IMR-90 (cell line): ENCODE results near the gene FNBP1. TPM values are rescaled to one million over a fixed set of nuclear protein-coding genes. Genes with fewer than 3 reads are reported as not detected.

Experiments used
- ATAC-seq: fragments of 200-7000 bp; cut with Tn5 transposase; 2 replicates; pipeline ENCODE4 v1.9.1; 2020; ENCODE audit warnings: low read depth, mild to moderate bottlenecking, moderate library complexity
- BruUV-seq: library from RNA; stranded (reverse); fragments of 400-500 nt; replicated peaks from 2 replicates; lab custom pipeline; 2021; lab: Mats Ljungman, UMichigan
- CTCF ChIA-PET: fragments of 300-600 bp; formaldehyde crosslinking; extraction: SDS; loops from one replicate; lab custom pipeline; 2021; ENCODE audit warnings: antibody characterized with exemption; lab: Yijun Ruan, JAX
- POLR2A ChIA-PET: fragments of 300-600 bp; sonication (Branson Sonifier 250); formaldehyde crosslinking; loops from one replicate; lab custom pipeline; 2022; ENCODE audit warnings: antibody characterized with exemption; ENCODE audit not compliant: unreplicated experiment; lab: Charles Lee
- DNase-seq: peaks from one replicate; pipeline ENCODE4 v3.0.0; 2013
- H2AFZ ChIP-seq: replicated peaks from 2 replicates; pipeline ENCODE3; 2013; ENCODE audit warnings: low read length, mild to moderate bottlenecking; ENCODE audit not compliant: poor library complexity
- H2AK5ac ChIP-seq: 2 replicates; pipeline ENCODE4 v1.6.1; 2013; ENCODE audit warnings: low read depth, low read length, inconsistent platforms
- H2AK9ac ChIP-seq: replicated peaks from 2 replicates; pipeline ENCODE3; 2013; ENCODE audit warnings: mild to moderate bottlenecking, low read depth, low read length, moderate library complexity; ENCODE audit not compliant: poor library complexity
- H2BK120ac ChIP-seq: 2 replicates; pipeline ENCODE4 v1.6.1; 2013; ENCODE audit warnings: low read depth, low read length, inconsistent platforms
- H2BK15ac ChIP-seq: 3 replicates; pipeline ENCODE4 v1.6.1; 2013; ENCODE audit warnings: low read depth, low read length, inconsistent platforms
- H2BK20ac ChIP-seq: 2 replicates; pipeline ENCODE4 v1.6.1; 2013; ENCODE audit warnings: low read depth, mild to moderate bottlenecking, inconsistent platforms, low read length, moderate library complexity
- H2BK5ac ChIP-seq: 2 replicates; pipeline ENCODE4 v1.6.1; 2013; ENCODE audit warnings: mild to moderate bottlenecking, low read depth, low read length, inconsistent platforms; ENCODE audit not compliant: poor library complexity, severe bottlenecking
- H3K14ac ChIP-seq: replicated peaks from 2 replicates; pipeline ENCODE4 v1.6.1; 2013; ENCODE audit warnings: low read depth, low read length, inconsistent platforms
- H3K18ac ChIP-seq: 2 replicates; pipeline ENCODE4 v1.6.1; 2013; ENCODE audit warnings: low read depth, low read length, control low read depth
- H3K23ac ChIP-seq: 2 replicates; pipeline ENCODE4 v1.6.1; 2013; ENCODE audit warnings: low read depth, low read length, inconsistent platforms
- H3K27ac ChIP-seq: 2 replicates; pipeline ENCODE4 v1.5.1; 2013; ENCODE audit warnings: mild to moderate bottlenecking, control low read depth, low read length; ENCODE audit not compliant: insufficient read depth
- H3K27me3 ChIP-seq: 2 replicates; pipeline ENCODE4 v1.6.1; 2013; ENCODE audit warnings: low read length; ENCODE audit not compliant: control insufficient read depth, insufficient read depth
- H3K36me3 ChIP-seq: 2 replicates; pipeline ENCODE4 v1.6.1; 2013; ENCODE audit warnings: low read length, mixed read lengths; ENCODE audit not compliant: control insufficient read depth, insufficient read depth
- H3K4ac ChIP-seq: 2 replicates; pipeline ENCODE4 v1.6.1; 2013; ENCODE audit warnings: low read depth, low read length, inconsistent platforms
- H3K4me1 ChIP-seq: 2 replicates; pipeline ENCODE4 v1.6.1; 2013; ENCODE audit warnings: low read length, mixed read lengths; ENCODE audit not compliant: control insufficient read depth, insufficient read depth
- H3K4me2 ChIP-seq: 2 replicates; pipeline ENCODE4 v1.6.1; 2013; ENCODE audit warnings: low read depth, mild to moderate bottlenecking, control low read depth, low read length, moderate library complexity
- H3K4me3 ChIP-seq: 2 replicates; pipeline ENCODE4 v1.5.1; 2013; ENCODE audit warnings: low read depth, mild to moderate bottlenecking, control low read depth, low read length, moderate library complexity; ENCODE audit not compliant: insufficient read depth
- H3K56ac ChIP-seq: 2 replicates; pipeline ENCODE4 v1.6.1; 2013; ENCODE audit warnings: low read length, inconsistent platforms; ENCODE audit not compliant: insufficient read depth; ENCODE audit errors: extremely low read depth
- H3K79me1 ChIP-seq, 2 experiments: 2 replicates each; pipeline ENCODE4 v1.6.1; 2013; ENCODE audit warnings: low read length in 2 of 2, inconsistent platforms in 1 of 2, low read depth in 1 of 2
- H3K9ac ChIP-seq: 2 replicates; pipeline ENCODE4 v1.6.1; 2013; ENCODE audit warnings: low read depth, low read length, control low read depth
- H3K9me1 ChIP-seq: 2 replicates; pipeline ENCODE4 v1.6.1; 2013; ENCODE audit warnings: low read length, inconsistent platforms; ENCODE audit not compliant: insufficient read depth
- H3K9me3 ChIP-seq: 2 replicates; pipeline ENCODE4 v1.6.1; 2013; ENCODE audit warnings: low read length; ENCODE audit not compliant: control insufficient read depth, insufficient read depth
- H4K20me1 ChIP-seq: 2 replicates; pipeline ENCODE4 v1.6.1; 2013; ENCODE audit warnings: low read length, inconsistent platforms; ENCODE audit not compliant: insufficient read depth
- H4K5ac ChIP-seq: 2 replicates; pipeline ENCODE4 v1.6.1; 2013; ENCODE audit warnings: mild to moderate bottlenecking, low read depth, low read length, control low read depth
- H4K8ac ChIP-seq, 2 experiments: 2 replicates each; pipeline ENCODE4 v1.6.1; 2013; ENCODE audit warnings: low read depth in 2 of 2, low read length in 2 of 2, control low read depth in 1 of 2, inconsistent platforms in 1 of 2
- H4K91ac ChIP-seq: 2 replicates; pipeline ENCODE4 v1.6.1; 2013; ENCODE audit warnings: low read depth, low read length, inconsistent platforms; ENCODE audit not compliant: insufficient read depth
- BHLHE40 ChIP-seq: fragments of 150-350 bp; IDR thresholded peaks from 2 replicates; pipeline ENCODE4 v1.6.1; 2016; ENCODE audit warnings: mild to moderate bottlenecking, low read depth, low read length
- CEBPB ChIP-seq: IDR thresholded peaks from 2 replicates; pipeline ENCODE4 v1.6.1; 2012; ENCODE audit warnings: low read depth, low read length, improper control_type of control experiment
- CHD1 ChIP-seq: IDR thresholded peaks from 2 replicates; pipeline ENCODE4 v1.6.1; 2012; ENCODE audit warnings: low read depth, low read length, improper control_type of control experiment
- FOS ChIP-seq: fragments of 150-350 bp; IDR thresholded peaks from 2 replicates; pipeline ENCODE4 v1.6.1; 2016; ENCODE audit warnings: low read depth, low read length
- MAFK ChIP-seq: IDR thresholded peaks from 2 replicates; pipeline ENCODE4 v1.6.1; 2012; ENCODE audit warnings: low read depth, low read length, improper control_type of control experiment
- MAZ ChIP-seq: IDR thresholded peaks from 2 replicates; pipeline ENCODE4 v1.6.1; 2012; ENCODE audit warnings: low read depth, mild to moderate bottlenecking, low read length, improper control_type of control experiment, moderate library complexity, borderline replicate concordance
- MXI1 ChIP-seq: IDR thresholded peaks from 2 replicates; pipeline ENCODE4 v1.6.1; 2012; ENCODE audit warnings: low read depth, mild to moderate bottlenecking, low read length, moderate library complexity, borderline replicate concordance
- NFE2L2 ChIP-seq: fragments of 150-350 bp; IDR thresholded peaks from 2 replicates; pipeline ENCODE4 v1.6.1; 2016; ENCODE audit warnings: low read depth, mild to moderate bottlenecking, low read length
- POLR2A ChIP-seq: IDR thresholded peaks from 2 replicates; pipeline ENCODE4 v1.6.1; 2012; ENCODE audit warnings: mild to moderate bottlenecking, low read depth, low read length
- RAD21 ChIP-seq: IDR thresholded peaks from 2 replicates; pipeline ENCODE4 v1.6.1; 2012; ENCODE audit warnings: low read length, improper control_type of control experiment
- RCOR1 ChIP-seq: IDR thresholded peaks from 2 replicates; pipeline ENCODE4 v1.6.1; 2012; ENCODE audit warnings: mild to moderate bottlenecking, low read length, improper control_type of control experiment; ENCODE audit not compliant: insufficient replicate concordance
- RFX5 ChIP-seq: IDR thresholded peaks from 2 replicates; pipeline ENCODE4 v1.8.0; 2012; ENCODE audit warnings: low read depth, mild to moderate bottlenecking, low read length, moderate library complexity
- SMC3 ChIP-seq: fragments of 150-350 bp; IDR thresholded peaks from 2 replicates; pipeline ENCODE4 v1.6.1; 2016; ENCODE audit warnings: low read depth, mild to moderate bottlenecking, antibody characterized with exemption, low read length, moderate library complexity
- WGBS, 2 experiments: methylation state at CpG; one replicate each; pipeline versions ENCODE4 v1.1.5 to v1.1.7; 2013; ENCODE audit warnings: missing lambda C conversion rate in 2 of 2; ENCODE audit not compliant: insufficient read length in 1 of 2; ENCODE audit errors: extremely low coverage in 2 of 2; 5-methylcytosine and 5-hydroxymethylcytosine counted together
- dilution Hi-C: fragments of 300-500 bp; cut with HindIII; formaldehyde crosslinking; loops from one replicate; pipeline ENCODE4 v1.14.3; 2018; ENCODE audit warnings: low sequenced_read_pairs; ENCODE audit not compliant: unreplicated experiment
- in situ Hi-C: fragments of 300-500 bp; cut with MboI; formaldehyde crosslinking; loops from 3 replicates; pipeline ENCODE4 v1.14.3; 2019; ENCODE audit warnings: low sequenced_read_pairs, inconsistent platforms, mixed read lengths
- intact Hi-C: fragments of 100-400 bp; cut with micrococcal nuclease; formaldehyde crosslinking; loops from 2 replicates; pipeline ENCODE4 v1.10.0; 2022
- polyA plus RNA-seq, 3 experiments: library from polyadenylated mRNA; depleted of rRNA; stranded (reverse); fragments of >200 nt; gene quantifications; 2 replicates each; pipeline ENCODE4 v1.2.3, GENCODE V29; 2012; ENCODE audit warnings: low replicate concordance in 1 of 3
- total RNA-seq: library from RNA; depleted of rRNA; stranded (reverse); fragments of >200 nt; gene quantifications from 2 replicates; pipeline ENCODE4 v1.2.3, GENCODE V29; 2012
- TF ChIP-seq, protein P1 (sequence below): fragments of 150-350 bp; IDR thresholded peaks from 2 replicates; pipeline ENCODE4 v1.6.1; 2017; ENCODE audit warnings: mild to moderate bottlenecking, antibody characterized with exemption, low read length, low read depth
- TF ChIP-seq, protein P2 (sequence below): conservative IDR thresholded peaks from 2 replicates; pipeline ENCODE4 v1.5.1; 2012; ENCODE audit warnings: mild to moderate bottlenecking, low read depth, low read length, improper control_type of control experiment
- TF ChIP-seq, protein P3 (sequence below): fragments of 150-350 bp; IDR thresholded peaks from 2 replicates; pipeline ENCODE4 v1.6.1; 2016; ENCODE audit warnings: low read depth, mild to moderate bottlenecking, low read length, moderate library complexity, borderline replicate concordance

Gene FNBP1
- total and polyA plus RNA-seq, 2 of the 4 experiments (the other 2 are of a cell fraction) = 10.3 to 15.4 TPM

DNA sequence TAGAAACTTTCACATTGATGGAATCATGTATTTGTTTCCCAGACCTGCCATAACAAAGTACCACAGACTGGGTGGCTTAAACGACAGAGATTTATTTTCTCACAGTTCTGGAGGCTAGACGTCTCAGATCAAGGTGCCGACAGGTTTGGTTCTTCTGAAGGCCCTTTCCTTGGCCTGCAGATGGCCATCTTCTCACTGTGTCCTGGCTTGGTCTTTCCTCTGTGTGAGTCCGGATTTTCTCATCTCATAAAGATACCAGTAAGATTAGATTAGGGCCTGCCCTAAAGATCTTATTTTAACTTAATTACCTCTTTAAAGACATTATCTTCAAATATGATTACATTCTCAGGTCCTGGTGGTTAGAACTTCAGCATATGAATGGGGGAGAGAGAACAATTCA lies 201.9 kb downstream of the FNBP1 start:
- Histone ChIP-seq H3K56ac (no peak overlapping the region), H2AK5ac (no peak overlapping the region), H4K91ac (no peak overlapping the region), H2BK15ac (no peak overlapping the region), H3K9me1 (peaks cover 14% of the 10 kb centered on the region), H3K4me1 (peaks cover 13% of the 10 kb centered on the region), H2AK9ac (no peak overlapping the region), H3K9ac (no peak overlapping the region), H2AFZ (no peak overlapping the region), H3K23ac (no peak overlapping the region), H3K14ac (no peak overlapping the region), H4K5ac (no peak overlapping the region), H3K79me1 (peaks cover 29 to 53% of the 10 kb centered on the region in 2 experiments), H3K27ac (no peak overlapping the region), H3K18ac (no peak overlapping the region), H2BK5ac (no peak overlapping the region), H4K8ac (no peak overlapping the region), H2BK20ac (no peak overlapping the region), H3K36me3 (peaks cover 7% of the 10 kb centered on the region), H3K27me3 (no peaks in the 10 kb centered on the region), H3K4ac (no peak overlapping the region), H3K9me3 (no peaks in the 10 kb centered on the region), H4K20me1 (peaks cover 16% of the 10 kb centered on the region), H3K4me3 (no peak overlapping the region), H2BK120ac (no peak overlapping the region), H3K4me2 (no peak overlapping the region)
- ChIA-PET POLR2A (no interaction called here), CTCF (no interaction called here)
- no peak for TF ChIP-seq RCOR1
- no peak for TF ChIP-seq MXI1
- no peak for TF ChIP-seq MAZ
- TF ChIP-seq, protein P1, sequence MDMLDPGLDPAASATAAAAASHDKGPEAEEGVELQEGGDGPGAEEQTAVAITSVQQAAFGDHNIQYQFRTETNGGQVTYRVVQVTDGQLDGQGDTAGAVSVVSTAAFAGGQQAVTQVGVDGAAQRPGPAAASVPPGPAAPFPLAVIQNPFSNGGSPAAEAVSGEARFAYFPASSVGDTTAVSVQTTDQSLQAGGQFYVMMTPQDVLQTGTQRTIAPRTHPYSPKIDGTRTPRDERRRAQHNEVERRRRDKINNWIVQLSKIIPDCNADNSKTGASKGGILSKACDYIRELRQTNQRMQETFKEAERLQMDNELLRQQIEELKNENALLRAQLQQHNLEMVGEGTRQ = no peak
- TF ChIP-seq SMC3 = no peak
- TF ChIP-seq POLR2A = no peak
- TF ChIP-seq RAD21 = no peak
- no peak for TF ChIP-seq CHD1
- TF ChIP-seq CEBPB = no peak
- no peak for TF ChIP-seq RFX5
- TF ChIP-seq, protein P2, sequence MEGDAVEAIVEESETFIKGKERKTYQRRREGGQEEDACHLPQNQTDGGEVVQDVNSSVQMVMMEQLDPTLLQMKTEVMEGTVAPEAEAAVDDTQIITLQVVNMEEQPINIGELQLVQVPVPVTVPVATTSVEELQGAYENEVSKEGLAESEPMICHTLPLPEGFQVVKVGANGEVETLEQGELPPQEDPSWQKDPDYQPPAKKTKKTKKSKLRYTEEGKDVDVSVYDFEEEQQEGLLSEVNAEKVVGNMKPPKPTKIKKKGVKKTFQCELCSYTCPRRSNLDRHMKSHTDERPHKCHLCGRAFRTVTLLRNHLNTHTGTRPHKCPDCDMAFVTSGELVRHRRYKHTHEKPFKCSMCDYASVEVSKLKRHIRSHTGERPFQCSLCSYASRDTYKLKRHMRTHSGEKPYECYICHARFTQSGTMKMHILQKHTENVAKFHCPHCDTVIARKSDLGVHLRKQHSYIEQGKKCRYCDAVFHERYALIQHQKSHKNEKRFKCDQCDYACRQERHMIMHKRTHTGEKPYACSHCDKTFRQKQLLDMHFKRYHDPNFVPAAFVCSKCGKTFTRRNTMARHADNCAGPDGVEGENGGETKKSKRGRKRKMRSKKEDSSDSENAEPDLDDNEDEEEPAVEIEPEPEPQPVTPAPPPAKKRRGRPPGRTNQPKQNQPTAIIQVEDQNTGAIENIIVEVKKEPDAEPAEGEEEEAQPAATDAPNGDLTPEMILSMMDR = no peak
- TF ChIP-seq BHLHE40 = no peak
- TF ChIP-seq FOS = no peak
- TF ChIP-seq NFE2L2 = no peak
- TF ChIP-seq MAFK = no peak
- TF ChIP-seq, protein P3, sequence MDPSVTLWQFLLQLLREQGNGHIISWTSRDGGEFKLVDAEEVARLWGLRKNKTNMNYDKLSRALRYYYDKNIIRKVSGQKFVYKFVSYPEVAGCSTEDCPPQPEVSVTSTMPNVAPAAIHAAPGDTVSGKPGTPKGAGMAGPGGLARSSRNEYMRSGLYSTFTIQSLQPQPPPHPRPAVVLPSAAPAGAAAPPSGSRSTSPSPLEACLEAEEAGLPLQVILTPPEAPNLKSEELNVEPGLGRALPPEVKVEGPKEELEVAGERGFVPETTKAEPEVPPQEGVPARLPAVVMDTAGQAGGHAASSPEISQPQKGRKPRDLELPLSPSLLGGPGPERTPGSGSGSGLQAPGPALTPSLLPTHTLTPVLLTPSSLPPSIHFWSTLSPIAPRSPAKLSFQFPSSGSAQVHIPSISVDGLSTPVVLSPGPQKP = no peak
- WGBS, 2 experiments = no CpG with 5 or more reads among the region's 4 CpGs
- DNase-seq (no peak), ATAC-seq (no peak)
- BruUV-seq = no TSS peak
- dilution Hi-C loops (no loop called here), intact Hi-C loops (no loop called here), in situ Hi-C loops (no loop called here)
